Loucy (cell line): Measurements from ENCODE around the gene LRRFIP1.

Experiments used
- CTCF ChIP-seq: fragments of 200-600 bp; sonication (generic); conservative IDR thresholded peaks from 2 replicates; pipeline ENCODE4 v1.5.1; 2014; ENCODE audit warnings: mild to moderate bottlenecking, antibody characterized with exemption, low read length
- EZH2phosphoT487 ChIP-seq: fragments of 200-600 bp; IDR thresholded peaks from 2 replicates; pipeline ENCODE4 v1.6.1; 2018; ENCODE audit warnings: antibody characterized with exemption, mild to moderate bottlenecking, moderate library complexity, borderline replicate concordance

- TF ChIP-seq CTCF: no peak
- TF ChIP-seq EZH2phosphoT487: no peak
Observed at GRCh38 chr2:237629188-237629534, 1.8 kb downstream of the LRRFIP1 start.
